Naive thymus-derived CD4-positive, alpha-beta T cell (primary cell): ENCODE measurements around the gene GSK3B. TPM values are rescaled to one million over a fixed set of nuclear protein-coding genes. Genes with fewer than 3 reads are reported as not detected.
"Not testable (repeated sequence)": the region's sequence is repeated elsewhere in the genome, so short reads cannot be mapped to it uniquely, and the experiment has no call there.

Experiments
- ATAC-seq: fragments of 150-1000 bp; cut with Tn5 transposase; 2 replicates; pipeline ENCODE4 v1.10.0; 2021; ENCODE audit warnings: mild to moderate bottlenecking, moderate library complexity
- CTCF ChIA-PET: fragments of 350-600 bp; sonication (Branson Sonifier 250); formaldehyde crosslinking; loops from one replicate; lab custom pipeline; 2021; ENCODE audit warnings: antibody characterized with exemption; lab: Charles Lee
- POLR2A ChIA-PET: fragments of 350-600 bp; sonication (Branson Sonifier 250); formaldehyde crosslinking; loops from one replicate; lab custom pipeline; 2021; ENCODE audit warnings: antibody characterized with exemption, inconsistent platforms; lab: Charles Lee
- DNase-seq, 9 donors: peaks; one replicate each; pipeline versions ENCODE4 v3.0.0 to v3.0.0-alpha.2; 2020 to 2022; ENCODE audit warnings: mixed read lengths in 1 of 9
- H3K27ac ChIP-seq: one replicate; pipeline ENCODE4 v1.7.0; 2013; ENCODE audit warnings: mild to moderate bottlenecking, low read depth, low read length, moderate library complexity
- H3K27me3 ChIP-seq, 2 donors: one replicate each; pipeline ENCODE4 v1.7.0; 2013; ENCODE audit warnings: low read length in 2 of 2, mild to moderate bottlenecking in 2 of 2, moderate library complexity in 2 of 2; ENCODE audit not compliant: control insufficient read depth in 2 of 2, insufficient read depth in 2 of 2
- H3K36me3 ChIP-seq, 3 experiments: 1 replicate in 2 of 3; 2 replicates in 1 of 3; pipeline ENCODE4 v1.7.0; 2013; ENCODE audit warnings: low read length in 3 of 3, mild to moderate bottlenecking in 3 of 3, moderate library complexity in 1 of 3; ENCODE audit not compliant: insufficient read depth in 3 of 3, control insufficient read depth in 2 of 3
- H3K4me1 ChIP-seq, 2 donors: one replicate each; pipeline ENCODE4 v1.7.0; 2013; ENCODE audit warnings: low read length in 2 of 2, mild to moderate bottlenecking in 2 of 2, moderate library complexity in 1 of 2; ENCODE audit not compliant: control insufficient read depth in 2 of 2, insufficient read depth in 2 of 2
- H3K4me3 ChIP-seq: 2 replicates; pipeline ENCODE4 v1.7.0; 2013; ENCODE audit warnings: mild to moderate bottlenecking, low read length
- H3K9me3 ChIP-seq, 3 experiments: 1 replicate in 2 of 3; 2 replicates in 1 of 3; pipeline ENCODE4 v1.7.0; 2013; ENCODE audit warnings: low read length in 3 of 3; ENCODE audit not compliant: control insufficient read depth in 2 of 3
- H3K27ac Mint-ChIP-seq, 9 donors: one replicate each; pipeline ENCODE4 v1.8.0; 2020 to 2022; ENCODE audit warnings: mixed read lengths in 9 of 9, mild to moderate bottlenecking in 8 of 9, moderate library complexity in 5 of 9, inconsistent platforms in 2 of 9
- H3K27me3 Mint-ChIP-seq, 5 donors: one replicate each; pipeline ENCODE4 v1.8.0; 2021 to 2022; ENCODE audit warnings: mixed read lengths in 5 of 5, mild to moderate bottlenecking in 1 of 5
- H3K36me3 Mint-ChIP-seq, 5 donors: one replicate each; pipeline ENCODE4 v1.8.0; 2020 to 2022; ENCODE audit warnings: mixed read lengths in 5 of 5, mild to moderate bottlenecking in 3 of 5, inconsistent platforms in 1 of 5
- H3K4me1 Mint-ChIP-seq, 7 donors: one replicate each; pipeline ENCODE4 v1.8.0; 2020 to 2022; ENCODE audit warnings: mixed read lengths in 7 of 7, mild to moderate bottlenecking in 3 of 7, inconsistent platforms in 1 of 7
- H3K4me3 Mint-ChIP-seq, 10 donors: one replicate each; pipeline ENCODE4 v1.8.0; 2020 to 2022; ENCODE audit warnings: mild to moderate bottlenecking in 10 of 10, mixed read lengths in 10 of 10, moderate library complexity in 6 of 10, inconsistent platforms in 2 of 10
- H3K9me3 Mint-ChIP-seq, 11 donors: one replicate each; pipeline ENCODE4 v1.8.0; 2020 to 2022; ENCODE audit warnings: mixed read lengths in 11 of 11, mild to moderate bottlenecking in 4 of 11, inconsistent platforms in 1 of 11, moderate library complexity in 1 of 11
- intact Hi-C, 2 donors: fragments of 100-400 bp; cut with micrococcal nuclease; formaldehyde crosslinking; loops; one replicate each; pipeline ENCODE4 v1.15.1; 2023
- polyA plus RNA-seq, 2 donors: library from polyadenylated mRNA; unstranded; fragments of 300-500 nt; fragmentation: Illumina TruSeq; gene quantifications; one replicate each; pipeline ENCODE4 v1.2.3, GENCODE V29; 2021
- total RNA-seq, 6 experiments: library from RNA in 5 of 6; stranded (reverse) in 5 of 6; gene quantifications; 1 replicate in 5 of 6; 2 replicates in 1 of 6; pipeline ENCODE4 v1.2.3 and lab custom pipeline; 2021 to 2026

Gene GSK3B
- total and polyA plus RNA-seq, 7 experiments from 2014 or later: 13.4 to 42.9 (median 36.0) TPM

DNA sequence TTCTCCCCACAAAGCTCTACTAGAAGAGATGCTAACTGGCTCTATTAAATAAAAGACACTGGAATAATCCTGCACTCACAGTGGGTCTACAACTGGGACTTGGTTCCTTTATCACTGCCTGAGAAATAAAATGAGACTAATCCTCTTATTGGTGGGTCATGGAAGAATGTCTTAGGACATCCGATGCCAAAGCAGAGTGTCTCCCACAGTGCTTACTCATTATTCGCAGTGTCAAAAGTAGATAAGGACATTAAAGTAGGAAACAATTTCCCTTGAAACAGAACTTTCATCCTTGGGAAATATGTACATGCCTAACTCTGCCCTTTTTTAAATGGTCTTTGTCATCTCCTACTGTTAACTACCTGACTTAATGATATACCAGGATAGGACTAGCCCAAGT is 71.5 kb downstream of the GSK3B start:
- H3K27ac Mint-ChIP-seq: peak overlapping the region in 1 of 9 donors; percentile 40
- POLR2A ChIA-PET: no interaction called here
- intact Hi-C loops: no loop called here

DNA sequence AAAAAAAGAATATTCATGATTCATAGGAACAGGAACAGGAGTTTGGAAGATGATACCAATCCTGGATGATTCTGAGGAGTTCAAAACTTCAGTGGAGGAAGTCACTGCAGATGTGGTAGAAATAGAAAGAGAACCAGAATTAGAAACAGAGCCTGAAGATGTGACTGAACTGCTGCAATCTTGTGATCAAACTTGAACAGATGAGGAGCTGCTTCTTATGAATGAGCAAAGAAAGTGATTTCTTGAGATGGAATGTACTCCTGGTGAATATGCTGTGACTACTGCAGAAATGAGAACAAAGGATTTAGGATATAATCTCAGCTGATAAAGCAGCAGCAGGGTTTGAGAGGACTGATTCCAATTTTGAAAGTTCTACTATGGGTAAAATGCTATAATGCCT is 72.7 kb downstream of the GSK3B start:
- POLR2A ChIA-PET: interaction anchor here (0.6 kb wide), 1 partner anchor 30 kb away, joined by 3 read pairs; no protein-coding TSS in a partner anchor
- peaks cover 0 to 26% (median 14%) of the 10 kb centered on the region in 5 donors for H3K36me3 Mint-ChIP-seq
- no peak for ATAC-seq
- no peaks in the 10 kb centered on the region for H3K36me3 ChIP-seq
- H3K27ac Mint-ChIP-seq: peak overlapping the region in 2 of 9 donors; percentile 7 to 40
- no peaks in the 10 kb centered on the region for H3K27me3 ChIP-seq
- H3K9me3 Mint-ChIP-seq: peaks cover 0 to 3% (median 0%) of the 10 kb centered on the region in 11 donors
- no peak overlapping the region for H3K4me3 ChIP-seq
- peaks cover 47 to 91% (median 89%) of the 10 kb centered on the region in 7 donors for H3K4me1 Mint-ChIP-seq
- no peaks in the 10 kb centered on the region for H3K27me3 Mint-ChIP-seq
- H3K27ac ChIP-seq: no peak overlapping the region
- H3K9me3 ChIP-seq: no peaks in the 10 kb centered on the region
- CTCF ChIA-PET: no interaction called here
- H3K4me3 Mint-ChIP-seq: peak overlapping the region in 1 of 10 donors; percentile 57
- no peak for DNase-seq
- intact Hi-C loops: no loop called here
- peaks cover 3 to 5% of the 10 kb centered on the region in 2 donors for H3K4me1 ChIP-seq

More for the DNA sequence above, 71.5 kb downstream of the GSK3B start:
- Histone ChIP-seq H3K36me3 (no peaks in the 10 kb centered on the region), H3K9me3 (no peaks in the 10 kb centered on the region), H3K4me1 (peaks cover 3 to 5% of the 10 kb centered on the region in 2 donors), H3K4me3 (no peak overlapping the region), H3K27me3 (no peaks in the 10 kb centered on the region), H3K27ac (no peak overlapping the region)
- peaks cover 0 to 26% (median 14%) of the 10 kb centered on the region in 5 donors for H3K36me3 Mint-ChIP-seq
- no peak for DNase-seq
- H3K27me3 Mint-ChIP-seq: no peaks in the 10 kb centered on the region
- peaks cover 0 to 3% (median 0%) of the 10 kb centered on the region in 11 donors for H3K9me3 Mint-ChIP-seq
- H3K4me1 Mint-ChIP-seq: peaks cover 44 to 85% (median 80%) of the 10 kb centered on the region in 7 donors
- CTCF ChIA-PET: interaction anchor here (0.7 kb wide), 1 partner anchor 795 kb away, joined by 3 read pairs; no protein-coding TSS in a partner anchor
- no peak for ATAC-seq
- peak overlapping the region in 2 of 10 donors; percentile 33 for H3K4me3 Mint-ChIP-seq

DNA sequence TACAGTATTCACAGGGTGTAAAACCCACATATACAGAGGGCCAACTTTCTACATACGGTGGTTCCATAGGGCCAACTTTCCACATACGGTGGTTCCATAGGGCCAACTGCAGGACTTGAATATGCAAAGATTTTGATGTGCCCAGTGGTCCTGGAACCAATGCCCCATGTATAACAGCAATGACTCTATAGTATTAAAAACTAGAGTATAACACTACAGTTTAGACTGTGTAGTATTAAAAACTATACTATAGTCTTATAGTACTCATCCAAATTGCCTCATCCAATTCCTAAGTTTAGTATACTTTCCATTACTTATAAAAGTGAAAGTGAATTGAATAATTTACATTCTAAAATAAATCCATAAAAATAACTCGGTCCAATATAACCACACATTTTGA is 75.9 kb downstream of the GSK3B start:
- peak overlapping the region in 4 of 10 donors; percentile 10 to 44 (median 28) for H3K4me3 Mint-ChIP-seq
- peaks cover 0 to 3% (median 0%) of the 10 kb centered on the region in 11 donors for H3K9me3 Mint-ChIP-seq
- H3K9me3 ChIP-seq: no peaks in the 10 kb centered on the region
- H3K36me3 Mint-ChIP-seq: peaks cover 0 to 17% (median 4%) of the 10 kb centered on the region in 5 donors
- H3K27me3 Mint-ChIP-seq: no peaks in the 10 kb centered on the region
- H3K4me1 ChIP-seq: peaks cover 0 to 5% of the 10 kb centered on the region in 2 donors
- DNase-seq (no peak), ATAC-seq (no peak)
- peaks cover 41 to 89% (median 83%) of the 10 kb centered on the region in 7 donors for H3K4me1 Mint-ChIP-seq
- intact Hi-C loops: loop anchor here in 1 of 2 donors (5.0 kb wide), 1 partner anchor 74 kb away; the partner anchor contains the start of gene GSK3B
- peak overlapping the region in 1 of 9 donors; percentile 2 for H3K27ac Mint-ChIP-seq
- no peak overlapping the region for H3K27ac ChIP-seq
- POLR2A ChIA-PET: no interaction called here
- H3K4me3 ChIP-seq: no peak overlapping the region
- H3K36me3 ChIP-seq: no peaks in the 10 kb centered on the region
- no peaks in the 10 kb centered on the region for H3K27me3 ChIP-seq
- CTCF ChIA-PET: no interaction called here

DNA sequence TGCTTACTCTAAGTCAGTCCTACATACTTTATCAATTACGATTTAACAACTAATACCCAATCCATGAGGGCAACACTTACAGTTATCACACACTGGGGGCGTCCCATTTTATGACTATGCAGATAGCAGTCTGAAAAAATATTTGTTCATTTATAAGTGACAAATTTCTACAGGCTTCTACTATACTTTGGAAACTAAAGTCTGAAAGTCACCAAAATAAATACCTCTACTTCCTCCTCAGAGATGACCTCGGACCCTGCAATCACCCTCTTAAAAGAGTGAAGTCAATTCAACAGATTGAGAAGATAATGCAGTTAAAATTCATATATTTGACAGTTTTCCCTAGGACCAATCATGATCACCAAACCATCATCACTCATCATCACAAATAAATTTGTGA is 76.6 kb downstream of the GSK3B start:
- Histone ChIP-seq H3K9me3 (no peaks in the 10 kb centered on the region), H3K4me3 (no peak overlapping the region), H3K27me3 (no peaks in the 10 kb centered on the region), H3K27ac (no peak overlapping the region), H3K4me1 (peaks cover 0 to 5% of the 10 kb centered on the region in 2 donors), H3K36me3 (no peaks in the 10 kb centered on the region)
- POLR2A ChIA-PET: no interaction called here
- H3K27me3 Mint-ChIP-seq: no peaks in the 10 kb centered on the region
- H3K9me3 Mint-ChIP-seq: peaks cover 0 to 3% (median 0%) of the 10 kb centered on the region in 11 donors
- peak overlapping the region in 1 of 10 donors; percentile 14 for H3K4me3 Mint-ChIP-seq
- ATAC-seq (no peak), DNase-seq (no peak)
- peak overlapping the region in 4 of 9 donors; percentile 1 to 42 (median 9) for H3K27ac Mint-ChIP-seq
- peaks cover 39 to 88% (median 81%) of the 10 kb centered on the region in 7 donors for H3K4me1 Mint-ChIP-seq
- peaks cover 0 to 16% (median 4%) of the 10 kb centered on the region in 5 donors for H3K36me3 Mint-ChIP-seq
- CTCF ChIA-PET: no interaction called here
- intact Hi-C loops: loop anchor here in 1 of 2 donors (5.0 kb wide), 1 partner anchor 75 kb away; the partner anchor contains the start of gene GSK3B

DNA sequence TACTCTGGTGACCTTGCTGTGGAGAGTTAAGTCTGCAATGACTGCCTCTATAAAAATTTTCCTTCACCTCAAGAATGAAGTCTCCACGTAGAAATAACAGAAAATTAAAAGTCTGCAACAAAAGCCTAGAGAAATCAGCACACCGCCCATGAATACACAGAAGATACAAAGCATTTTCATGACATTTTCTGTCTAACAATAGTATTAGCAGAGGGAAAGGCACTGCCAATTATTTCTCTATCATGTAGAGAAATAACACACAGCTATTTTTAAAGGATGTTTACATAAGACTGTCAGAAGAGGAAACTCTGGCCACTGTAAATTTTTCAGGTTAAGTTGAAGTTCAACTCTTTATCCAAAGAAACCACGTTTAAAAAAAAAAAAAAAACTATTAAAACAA is 80.8 kb downstream of the GSK3B start:
- ATAC-seq (no peak), DNase-seq (no peak)
- H3K27ac ChIP-seq: no peak overlapping the region
- H3K9me3 Mint-ChIP-seq: peaks cover 0 to 22% (median 8%) of the 10 kb centered on the region in 11 donors
- H3K27ac Mint-ChIP-seq: peak overlapping the region in 1 of 9 donors; percentile 34
- H3K36me3 Mint-ChIP-seq: peaks cover 4 to 32% (median 12%) of the 10 kb centered on the region in 5 donors
- no peaks in the 10 kb centered on the region for H3K27me3 ChIP-seq
- intact Hi-C loops: no loop called here
- H3K36me3 ChIP-seq: no peaks in the 10 kb centered on the region
- H3K27me3 Mint-ChIP-seq: no peaks in the 10 kb centered on the region
- peaks cover 0 to 5% of the 10 kb centered on the region in 2 donors for H3K4me1 ChIP-seq
- H3K4me3 ChIP-seq: no peak overlapping the region
- CTCF ChIA-PET: no interaction called here
- POLR2A ChIA-PET: no interaction called here
- H3K9me3 ChIP-seq: no peaks in the 10 kb centered on the region
- H3K4me1 Mint-ChIP-seq: peaks cover 23 to 85% (median 75%) of the 10 kb centered on the region in 7 donors
- H3K4me3 Mint-ChIP-seq: peak overlapping the region in 5 of 10 donors; percentile 8 to 60 (median 20)

DNA sequence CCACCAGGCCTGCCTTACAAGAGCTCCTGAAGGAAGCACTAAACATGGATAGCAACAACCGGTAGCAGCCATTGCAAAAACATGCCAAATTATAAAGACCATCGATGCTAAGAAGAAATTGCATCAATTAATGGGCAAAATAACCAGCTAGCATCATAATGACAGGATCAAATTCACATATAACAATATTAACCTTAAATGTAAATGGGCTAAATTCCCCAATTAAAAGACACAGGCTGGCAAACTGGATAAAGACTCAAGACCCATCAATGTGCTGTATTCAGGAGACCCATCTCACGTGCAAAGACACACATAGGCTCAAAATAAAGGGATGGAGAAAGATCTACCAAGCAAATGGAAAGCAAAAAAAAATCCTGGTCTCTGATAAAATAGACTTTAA is 88.5 kb downstream of the GSK3B start:
- H3K9me3 Mint-ChIP-seq: peaks cover 2 to 54% (median 22%) of the 10 kb centered on the region in 11 donors
- peak overlapping the region in 2 of 10 donors; percentile 52 to 77 for H3K4me3 Mint-ChIP-seq
- H3K27me3 Mint-ChIP-seq, H3K9me3 ChIP-seq, DNase-seq, CTCF ChIA-PET, H3K4me1 ChIP-seq, ATAC-seq, H3K27ac Mint-ChIP-seq, H3K4me3 ChIP-seq, H3K36me3 ChIP-seq, H3K27ac ChIP-seq, H3K27me3 ChIP-seq, intact Hi-C loops, POLR2A ChIA-PET: not testable (repeated sequence)
- H3K36me3 Mint-ChIP-seq: peaks cover 21 to 52% (median 45%) of the 10 kb centered on the region in 5 donors
- H3K4me1 Mint-ChIP-seq: peaks cover 14 to 79% (median 72%) of the 10 kb centered on the region in 7 donors
